ENCODE data around the gene OPN4.

The OPN4 gene

DNA sequence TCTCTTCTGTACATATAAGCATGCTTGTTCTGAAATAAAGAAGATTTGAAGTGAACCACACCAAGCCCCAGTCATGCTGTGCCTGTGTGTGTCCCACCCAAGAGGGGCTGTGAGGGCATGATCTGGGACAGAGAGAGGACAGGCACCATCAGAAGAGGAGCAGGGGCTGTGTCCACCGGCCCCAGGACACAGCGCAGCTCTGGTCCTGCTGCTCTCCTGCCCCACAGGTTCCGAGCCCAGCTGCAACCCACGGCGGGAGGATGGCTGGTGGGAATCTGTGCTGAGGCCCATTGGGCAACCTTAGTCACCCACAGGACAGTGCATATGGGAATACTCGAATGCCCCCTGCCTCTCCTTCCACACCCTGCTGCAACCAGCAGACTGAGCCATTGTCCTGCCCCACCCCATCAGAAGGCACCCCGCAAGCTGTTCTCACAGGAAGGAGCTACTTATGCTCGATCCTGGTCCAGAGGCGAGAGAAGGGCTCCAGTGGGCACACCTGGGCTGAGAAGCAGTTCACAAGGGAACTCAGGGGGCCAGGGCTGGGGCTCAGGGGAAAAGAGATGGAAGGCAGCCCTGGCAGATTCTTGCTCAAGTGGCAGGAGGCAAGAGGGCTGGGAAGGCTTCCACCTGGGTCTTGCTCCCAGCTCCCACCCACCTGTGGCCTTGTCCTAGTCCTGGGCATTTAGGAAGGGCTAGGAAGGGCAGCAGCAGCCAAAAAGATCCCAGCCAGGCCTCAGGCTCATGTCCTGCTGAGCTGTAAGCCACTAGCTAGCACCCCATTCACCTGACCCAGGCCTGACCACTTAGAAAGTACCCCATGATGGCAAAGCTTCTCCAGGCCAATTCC is 45.9 kb downstream of the OPN4 start:
- no peak for DNase-seq (ENCODE audit: low read depth, low spot score)

DNA sequence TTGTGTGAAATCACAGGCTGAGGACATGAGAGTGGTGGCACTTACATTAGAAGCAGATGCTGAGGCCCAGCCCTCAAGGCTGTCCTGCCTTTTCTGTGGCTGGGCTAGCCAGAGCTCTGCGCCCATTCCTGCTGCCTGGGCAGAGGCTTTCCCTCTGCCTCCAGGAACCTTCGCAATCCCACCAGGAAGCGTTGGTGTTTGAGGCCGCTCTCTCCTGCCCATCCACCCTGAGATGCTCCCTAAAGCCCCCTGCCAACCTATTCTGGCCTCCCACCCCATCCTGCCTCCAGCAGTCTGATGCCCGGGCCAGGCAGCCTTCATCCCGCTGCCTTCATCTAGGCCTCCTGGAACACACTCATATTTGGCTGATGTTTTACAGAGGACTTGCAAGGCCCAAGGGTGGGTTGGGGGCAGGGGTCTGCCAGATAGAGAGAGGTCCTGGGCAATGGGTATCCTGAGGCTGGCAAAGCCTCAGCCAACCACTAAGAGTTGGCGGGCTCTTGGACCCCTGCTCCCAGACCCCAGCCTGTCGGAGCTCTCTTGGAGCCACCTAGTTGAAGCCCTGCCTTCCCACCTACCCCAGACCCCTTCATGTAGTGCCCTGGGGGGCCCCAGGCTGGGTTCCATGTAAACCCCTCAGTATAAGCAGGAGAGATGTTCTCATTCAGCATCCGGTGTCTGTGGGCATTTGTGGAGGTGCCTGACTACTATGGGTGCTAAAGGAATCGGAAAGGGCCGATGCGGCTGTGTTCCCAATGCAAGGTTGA is 46.7 kb downstream of the OPN4 start:
- DNase-seq (ENCODE audit: low read depth, low spot score) = no peak

DNA sequence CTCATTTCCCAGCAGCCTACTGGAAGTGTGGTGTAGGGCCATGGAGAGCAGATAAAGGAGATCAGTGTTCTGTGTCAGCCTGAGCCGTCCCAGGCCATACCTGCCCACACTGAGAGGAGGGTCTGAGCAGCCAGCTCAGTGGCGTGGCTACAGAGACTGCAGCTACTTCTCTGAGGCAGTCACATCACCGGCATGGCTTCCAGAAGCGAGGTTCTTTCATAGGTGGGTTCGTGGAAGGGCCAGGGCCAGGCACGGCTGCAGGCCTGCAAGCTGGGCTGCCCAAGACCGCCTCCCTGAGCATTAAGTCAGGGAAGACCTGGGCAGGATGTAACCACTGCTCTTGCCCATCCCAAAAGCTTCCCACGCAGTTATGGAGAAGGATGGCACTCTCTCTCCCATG is 48.8 kb downstream of the OPN4 start:
- no peak for DNase-seq (ENCODE audit: low read depth, low spot score)

DNA sequence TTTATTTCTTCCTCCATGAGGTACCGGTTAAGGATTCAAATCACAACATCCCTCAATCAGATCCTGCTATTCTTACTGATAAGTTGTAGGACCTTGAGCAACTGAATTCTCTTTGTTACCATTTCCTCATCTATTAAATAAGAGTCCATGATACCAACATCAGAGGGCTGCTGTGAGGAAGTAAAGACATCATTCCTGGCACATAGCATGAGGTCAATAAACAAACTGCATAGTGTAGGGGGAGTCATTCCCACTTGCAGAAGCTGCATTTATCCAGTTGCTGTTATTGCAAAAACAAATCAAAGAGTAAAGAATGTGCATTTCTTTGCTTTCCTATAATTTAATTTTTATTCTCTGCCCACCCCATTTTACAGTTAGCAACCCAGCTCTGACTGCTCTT is 50.8 kb downstream of the OPN4 start:
- DNase-seq (ENCODE audit: low read depth, low spot score) = no peak

DNA sequence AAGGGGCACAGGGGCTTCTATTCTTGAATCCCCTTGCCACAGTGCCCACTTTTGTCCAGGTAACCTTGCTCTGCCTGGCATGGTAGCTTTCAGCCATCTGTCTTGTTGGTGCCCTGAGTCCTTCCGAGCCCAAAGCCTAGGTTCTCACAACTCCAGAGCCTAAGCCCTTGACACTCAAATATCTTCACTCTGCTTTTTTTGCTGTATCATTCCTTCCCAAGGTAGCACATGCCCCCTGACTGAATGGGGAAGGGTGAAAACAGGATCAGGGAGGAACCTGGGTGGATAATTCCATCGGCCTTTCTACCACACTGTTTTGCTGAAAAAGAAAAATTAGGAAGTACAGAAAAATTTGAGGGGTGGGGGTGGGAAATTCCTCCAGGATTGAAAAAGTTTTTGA is 51.6 kb downstream of the OPN4 start:
- no peak for DNase-seq (ENCODE audit: low read depth, low spot score)

DNA sequence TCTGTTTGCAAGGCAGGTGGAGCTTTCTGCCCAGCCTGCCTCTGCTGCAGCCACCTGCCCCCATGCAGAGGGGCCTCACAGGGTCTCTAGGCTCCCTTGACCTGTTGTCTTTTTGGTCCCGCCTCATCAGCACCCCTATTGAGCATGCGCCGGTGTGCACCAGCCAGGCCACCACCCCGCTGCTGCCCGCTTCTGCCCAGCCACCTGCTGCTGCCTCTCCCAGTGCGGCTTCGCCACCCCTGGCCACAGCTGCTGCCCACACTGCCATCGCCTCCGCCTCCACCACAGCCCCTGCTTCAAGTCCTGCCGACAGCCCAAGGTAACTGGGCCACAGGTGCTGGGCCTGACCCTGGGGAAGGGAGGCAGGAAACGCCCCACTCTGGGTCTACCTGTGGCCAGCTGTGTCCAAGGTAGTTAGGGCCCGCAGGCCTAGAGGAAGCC is 52.1 kb downstream of the OPN4 start:
- no peak for DNase-seq (ENCODE audit: low read depth, low spot score)

DNA sequence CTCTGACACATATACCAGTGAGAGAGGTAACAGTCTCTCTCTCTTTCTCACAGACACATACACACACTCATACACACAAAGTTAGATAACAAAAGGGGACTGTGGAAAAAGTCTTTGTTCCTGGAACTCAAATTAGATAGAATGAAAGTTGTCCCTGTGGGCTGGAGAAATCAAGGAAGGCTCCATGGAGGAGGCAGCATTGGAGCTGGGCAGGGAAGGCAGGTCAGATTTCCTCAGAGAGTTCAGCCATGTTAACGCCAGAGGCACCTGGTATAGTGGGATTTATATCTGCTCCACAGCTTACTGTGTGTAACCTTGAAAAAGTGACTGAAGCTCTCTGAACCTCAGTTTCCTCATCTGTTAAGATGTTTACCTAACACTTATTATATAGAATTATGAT is 52.6 kb downstream of the OPN4 start:
- no peak for DNase-seq (ENCODE audit: low read depth, low spot score)

DNA sequence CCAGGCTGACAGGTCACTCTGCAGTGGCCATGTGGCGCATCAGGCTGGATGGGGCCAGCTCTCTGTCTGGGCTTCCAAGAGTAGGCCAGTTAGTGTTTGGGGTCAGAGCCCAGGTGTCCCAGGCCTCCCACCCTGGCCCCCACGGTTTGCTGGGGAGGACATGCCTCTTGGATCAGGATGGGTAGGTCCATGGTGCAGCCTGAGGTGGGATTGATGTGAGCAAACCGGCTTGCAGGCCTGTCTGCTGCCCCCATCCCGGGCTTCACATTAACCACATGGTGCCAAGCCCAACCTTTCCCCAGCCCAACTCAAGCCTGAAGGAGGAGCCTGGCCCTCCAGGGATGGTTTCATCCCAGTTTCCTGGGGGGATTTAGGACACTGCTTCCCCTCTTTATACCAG is 53.2 kb downstream of the OPN4 start:
- no peak for DNase-seq (ENCODE audit: low read depth, low spot score)

DNA sequence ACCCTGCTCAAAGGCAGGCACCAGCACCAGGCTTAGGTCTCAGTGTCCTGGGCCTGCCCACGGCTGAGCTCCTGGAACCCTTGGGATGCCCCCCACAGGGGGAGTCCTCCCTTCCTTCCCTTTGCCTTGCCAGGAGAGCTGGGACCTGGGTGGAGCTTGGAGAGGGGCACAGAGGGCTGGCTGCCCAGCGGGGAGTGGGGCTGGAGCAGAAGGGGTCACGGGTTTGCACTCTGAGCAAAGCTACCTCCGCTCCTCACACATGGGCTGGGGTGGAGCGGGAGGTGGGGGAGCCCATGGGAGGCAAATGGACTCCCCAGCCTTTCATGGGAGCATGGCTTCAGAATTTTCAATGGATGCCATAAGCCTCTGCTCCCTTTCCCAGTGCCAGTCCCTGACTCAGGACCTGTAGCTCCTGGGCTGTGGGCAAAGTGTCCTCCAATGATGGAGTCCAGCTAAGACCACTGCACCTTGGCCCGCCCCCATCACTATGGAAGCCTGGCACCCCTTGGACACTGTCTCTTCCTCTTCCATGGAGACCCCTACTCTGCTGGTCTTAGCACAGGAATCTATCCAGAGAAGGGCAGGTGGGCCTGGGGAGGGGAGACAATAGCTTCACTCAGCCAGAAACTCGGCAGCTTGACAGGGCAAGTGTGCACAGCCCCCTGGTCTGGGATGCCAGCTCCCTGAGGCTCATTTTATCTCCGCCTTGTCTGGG is 53.9 kb downstream of the OPN4 start:
- DNase-seq (ENCODE audit: low read depth, low spot score) = no peak

DNA sequence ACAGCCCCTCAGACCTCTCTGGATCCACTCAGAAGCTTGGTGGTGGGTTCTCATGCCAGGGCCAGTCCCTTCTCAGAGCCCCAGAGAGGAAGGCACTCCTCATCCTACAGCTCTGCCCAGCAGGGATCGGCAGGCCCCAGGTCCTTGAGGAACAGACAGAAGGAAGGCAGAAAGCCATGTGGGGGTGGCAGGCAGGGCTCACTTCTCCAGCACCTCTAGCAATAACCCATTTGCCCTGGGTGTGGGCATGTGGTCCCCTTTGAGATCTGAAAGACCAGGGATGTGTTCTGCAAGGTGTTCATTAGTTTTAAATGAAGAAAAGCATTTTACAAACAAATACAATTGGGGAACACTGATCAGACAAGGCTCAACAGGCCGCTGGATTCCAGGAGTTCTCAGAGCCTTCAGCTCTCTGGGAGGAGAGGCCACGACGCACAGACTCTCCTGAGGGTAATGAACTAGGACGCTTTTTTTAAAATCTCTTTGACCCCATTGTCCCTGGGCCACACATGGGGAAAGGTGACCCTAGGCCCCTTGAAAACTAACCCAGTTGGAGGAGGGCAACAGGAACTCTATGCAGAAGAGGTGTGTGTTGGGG is 54.5 kb downstream of the OPN4 start:
- DNase-seq (ENCODE audit: low read depth, low spot score) = no peak

DNA sequence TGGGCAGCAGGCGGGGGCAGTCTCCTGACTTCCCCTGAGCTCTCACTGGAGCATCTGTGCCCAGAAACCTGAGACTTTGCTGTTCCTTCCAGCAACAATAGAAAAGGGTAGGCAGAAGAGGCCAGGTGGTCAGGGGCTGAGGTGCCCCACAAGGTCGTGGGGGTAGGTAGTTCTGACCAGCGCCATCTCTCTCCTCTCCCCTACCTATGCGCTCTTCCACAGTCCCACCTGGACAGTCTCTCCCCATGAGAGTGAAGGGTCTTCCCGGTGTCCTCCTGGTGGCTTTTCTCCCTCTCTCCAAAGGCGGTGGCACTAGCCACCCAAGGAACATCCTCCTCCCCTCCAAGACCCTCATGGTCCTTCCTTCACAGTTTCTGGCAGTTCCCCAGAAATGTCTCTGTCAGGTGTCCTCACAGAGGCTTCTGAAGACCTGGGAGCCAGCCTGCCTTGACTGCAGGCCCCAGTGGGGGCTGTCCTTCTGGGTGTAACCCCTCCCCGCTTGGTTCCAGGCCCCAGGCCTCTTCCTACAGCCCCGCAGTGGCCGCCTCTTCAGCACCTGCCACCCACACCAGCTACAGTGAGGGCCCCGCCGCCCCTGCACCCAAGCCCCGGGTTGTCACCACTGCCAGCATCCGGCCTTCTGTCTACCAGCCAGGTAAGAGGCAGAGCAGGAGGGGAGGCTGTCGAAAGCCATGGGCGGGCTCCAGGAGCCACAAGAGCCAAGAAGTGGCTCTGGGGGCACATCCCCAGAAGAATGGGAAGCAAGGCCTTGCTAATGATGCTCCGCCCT is 55.2 kb downstream of the OPN4 start:
- no peak for DNase-seq (ENCODE audit: low read depth, low spot score)

DNA sequence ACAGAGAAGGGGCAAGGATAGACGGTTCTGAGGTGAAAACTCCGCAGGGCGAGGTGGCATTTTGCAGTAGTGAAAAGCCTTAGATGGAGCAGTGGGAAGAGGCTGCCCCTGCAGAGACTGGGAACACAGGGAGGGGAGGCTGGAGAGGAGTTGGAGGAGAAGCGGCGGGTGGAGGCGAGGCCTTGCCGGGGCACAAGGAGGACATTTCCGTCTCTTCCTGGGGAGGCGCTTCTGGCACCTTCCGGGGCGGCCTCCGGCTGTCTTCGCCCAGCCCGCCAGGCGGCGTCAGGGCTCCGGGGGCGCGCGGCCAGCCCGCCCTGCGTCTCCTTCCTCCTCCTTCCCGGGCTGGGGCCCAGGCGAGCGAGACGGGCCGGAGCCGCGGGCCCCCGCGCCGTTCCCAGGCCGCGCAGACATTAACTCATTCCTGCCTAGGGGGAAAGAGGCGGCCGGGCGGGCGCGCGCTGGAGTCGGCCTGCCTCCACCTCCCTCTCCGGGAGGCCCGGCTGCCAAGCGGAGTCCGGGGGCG is 56.7 kb downstream of the OPN4 start:
- DNase-seq (ENCODE audit: low read depth, low spot score) = peak; percentile 67

DNA sequence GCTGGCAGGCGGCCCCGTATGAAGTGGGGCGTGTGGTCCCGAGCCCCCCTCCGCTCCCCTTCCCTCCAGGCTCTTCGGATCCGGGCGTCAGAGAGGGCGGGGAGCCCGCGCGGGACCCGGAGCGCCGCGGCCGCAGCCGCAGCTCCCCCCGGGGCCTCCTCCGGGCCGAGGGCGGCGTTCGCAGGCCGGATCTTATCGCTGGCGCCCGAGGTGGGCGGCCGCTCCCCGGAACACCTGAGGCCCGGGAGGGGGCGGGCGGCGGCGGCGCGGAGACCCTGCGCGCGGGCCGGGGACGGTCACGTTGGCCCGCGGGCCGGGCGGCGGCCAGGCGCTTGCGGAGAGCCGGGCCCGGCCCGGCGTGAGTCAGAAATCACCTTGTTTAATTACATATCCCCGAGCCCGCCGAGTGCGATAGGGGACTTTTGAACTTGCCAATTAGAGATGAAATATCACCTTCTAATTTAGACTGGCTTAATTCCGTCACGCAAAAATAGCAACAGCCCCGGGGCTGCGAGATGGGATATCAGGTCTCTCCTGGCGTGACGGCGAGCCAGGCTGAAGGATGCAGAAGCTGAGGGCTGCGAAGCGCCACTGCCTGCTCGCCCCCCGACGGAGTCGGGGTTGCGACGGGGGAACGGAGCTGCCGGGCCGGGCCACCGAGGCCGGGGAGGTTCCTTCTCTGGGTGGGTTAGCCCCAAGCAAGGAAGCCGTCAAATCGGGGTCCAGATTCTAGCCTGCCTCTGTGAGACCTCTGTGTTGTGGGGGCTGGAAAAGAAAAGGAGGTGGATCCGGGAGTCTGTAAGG is 57.4 kb downstream of the OPN4 start:
- no peak for DNase-seq (ENCODE audit: low read depth, low spot score)

DNA sequence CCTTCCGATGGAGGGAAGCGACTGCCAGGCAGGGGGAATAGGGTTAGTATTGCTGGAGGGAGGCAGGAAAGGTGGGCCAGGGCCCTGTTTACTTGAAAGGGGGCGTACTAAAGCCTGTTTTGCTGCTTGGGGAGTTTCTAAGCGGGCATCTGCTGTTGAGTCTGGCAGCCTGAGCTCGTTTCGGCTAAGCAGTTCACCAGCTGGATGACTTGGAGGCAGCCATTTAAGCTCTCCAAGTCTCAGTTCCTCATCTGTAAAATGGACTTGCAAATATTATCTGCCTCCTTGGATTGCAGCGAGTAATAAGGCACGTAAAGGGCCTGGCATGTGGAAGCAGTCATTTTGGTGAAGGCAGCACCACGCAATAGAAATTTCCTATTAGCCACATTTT is 58.0 kb downstream of the OPN4 start:
- DNase-seq (ENCODE audit: low read depth, low spot score) = no peak

DNA sequence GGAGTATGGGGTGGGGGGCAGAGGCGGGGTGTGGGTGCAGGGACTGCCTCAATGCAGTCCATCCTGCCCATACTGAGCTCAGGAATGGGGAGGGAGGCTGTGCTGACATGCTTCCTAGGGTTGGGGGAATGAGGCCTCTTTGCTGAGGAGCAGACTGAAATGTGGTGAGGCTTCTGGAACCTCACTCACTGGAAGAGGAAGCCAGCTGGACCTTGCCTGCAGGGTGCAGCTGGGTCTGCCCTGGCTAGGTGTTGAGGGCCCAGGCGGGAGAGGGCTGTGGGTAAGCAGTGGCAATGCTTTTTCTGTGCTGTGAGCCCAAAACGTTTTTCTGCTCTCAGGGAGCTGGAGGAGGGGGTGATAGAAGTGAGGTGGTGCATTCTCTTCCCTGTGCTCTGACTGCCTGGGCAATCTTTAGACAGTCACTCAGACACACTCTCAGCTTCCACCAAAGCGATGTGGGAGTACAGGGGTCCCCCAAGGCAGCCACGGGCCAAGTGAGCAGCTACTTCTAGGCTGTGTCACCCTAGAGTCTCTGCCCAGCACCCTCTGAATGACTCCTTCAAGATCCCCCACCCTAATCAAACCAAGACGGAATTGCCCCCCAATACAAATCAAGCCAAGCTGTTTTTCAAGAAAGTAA is 60.9 kb downstream of the OPN4 start:
- no peak for DNase-seq (ENCODE audit: low read depth, low spot score)

DNA sequence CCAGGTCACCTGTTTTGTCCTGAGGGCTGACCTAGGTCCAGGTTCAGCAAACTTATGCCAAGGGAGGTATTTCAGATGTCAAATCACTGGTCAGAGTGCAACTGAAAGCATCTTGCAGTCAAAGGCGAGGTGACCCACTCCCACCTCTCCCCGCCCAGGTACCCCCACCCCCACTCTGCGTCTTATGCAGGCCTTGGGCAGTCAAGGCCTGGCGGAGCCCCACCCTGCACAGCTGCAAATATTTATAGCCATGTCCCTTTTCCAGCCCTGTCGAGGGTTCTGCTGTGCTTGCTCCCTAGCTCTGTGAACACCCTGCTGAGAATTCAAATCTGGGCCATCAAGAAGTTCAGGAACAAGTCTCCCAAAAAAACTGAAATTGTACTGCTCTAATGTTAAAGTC is 61.5 kb downstream of the OPN4 start:
- DNase-seq (ENCODE audit: low read depth, low spot score) = no peak
